Endodermal cell (in vitro differentiated cells): Measurements from ENCODE around the gene PPFIA2. TPM values are rescaled to one million over a fixed set of nuclear protein-coding genes. Genes with fewer than 3 reads are reported as not detected.

Experiments used
- DNase-seq: peaks from one replicate; pipeline ENCODE4 v3.0.0-alpha.2; 2017
- H3K27ac ChIP-seq: 2 replicates; pipeline ENCODE4 v1.5.1; 2013; ENCODE audit warnings: mild to moderate bottlenecking, low read depth, low read length, moderate library complexity
- H3K27me3 ChIP-seq: 2 replicates; pipeline ENCODE4 v1.6.1; 2013; ENCODE audit warnings: mild to moderate bottlenecking, low read length, moderate library complexity; ENCODE audit not compliant: insufficient read depth, control insufficient read depth, poor library complexity, severe bottlenecking
- H3K36me3 ChIP-seq: 2 replicates; pipeline ENCODE4 v1.7.0; 2013; ENCODE audit warnings: mild to moderate bottlenecking, low read length, moderate library complexity; ENCODE audit not compliant: control insufficient read depth, insufficient read depth
- H3K4me1 ChIP-seq: one replicate; pipeline ENCODE4 v1.7.0; 2013; ENCODE audit warnings: low read length; ENCODE audit not compliant: control insufficient read depth, insufficient read depth
- H3K4me3 ChIP-seq: 2 replicates; pipeline ENCODE4 v1.5.1; 2013; ENCODE audit warnings: mild to moderate bottlenecking, low read length, moderate library complexity
- H3K9ac ChIP-seq: 2 replicates; pipeline ENCODE4 v1.6.1; 2013; ENCODE audit warnings: mild to moderate bottlenecking, low read length, moderate library complexity; ENCODE audit not compliant: poor library complexity, severe bottlenecking; ENCODE audit errors: extremely low read depth
- H3K9me3 ChIP-seq: 2 replicates; pipeline ENCODE4 v1.6.1; 2013; ENCODE audit warnings: mild to moderate bottlenecking, low read length, moderate library complexity; ENCODE audit not compliant: control insufficient read depth
- H3K27ac Mint-ChIP-seq: 2 replicates; pipeline ENCODE4 v1.8.0; 2020; ENCODE audit warnings: mixed read lengths
- H3K27me3 Mint-ChIP-seq: 2 replicates; pipeline ENCODE4 v1.8.0; 2021; ENCODE audit warnings: mild to moderate bottlenecking, mixed read lengths; ENCODE audit not compliant: insufficient read depth
- H3K36me3 Mint-ChIP-seq: 2 replicates; pipeline ENCODE4 v1.8.0; 2020; ENCODE audit warnings: low read depth, mixed read lengths
- H3K4me1 Mint-ChIP-seq: 2 replicates; pipeline ENCODE4 v1.8.0; 2020; ENCODE audit warnings: mixed read lengths
- H3K4me3 Mint-ChIP-seq: 2 replicates; pipeline ENCODE4 v1.8.0; 2020; ENCODE audit warnings: mild to moderate bottlenecking, moderate library complexity, mixed read lengths
- H3K9me3 Mint-ChIP-seq: 2 replicates; pipeline ENCODE4 v1.8.0; 2020; ENCODE audit warnings: mild to moderate bottlenecking, mixed read lengths
- WGBS, 2 experiments: methylation state at CpG; one replicate each; pipeline versions ENCODE4 v1.1.5 to v1.1.7; 2013; ENCODE audit warnings: missing lambda C conversion rate in 2 of 2, mixed read lengths in 1 of 2; ENCODE audit not compliant: insufficient coverage in 1 of 2, insufficient read length in 1 of 2; 5-methylcytosine and 5-hydroxymethylcytosine counted together
- total RNA-seq, 2 donors: library from RNA; stranded (reverse); fragmentation: NEBNext Ultra II Directional in 1 of 2; extraction: Animal tissue kit (Norgen Biotek cat#: 25700) in 1 of 2; gene quantifications; 2 replicates in 1 of 2; 3 replicates in 1 of 2; pipeline ENCODE4 v1.2.1, GENCODE V29; 2021
- TF ChIP-seq, protein P1 (sequence below): fragments of 200-600 bp; sonication (generic); conservative IDR thresholded peaks from 2 replicates; pipeline ENCODE4 v1.5.0; 2021; ENCODE audit warnings: antibody characterized with exemption, mild to moderate bottlenecking

The PPFIA2 gene
- total RNA-seq, 2 donors from 2014 or later: 1.2 TPM; not detected in 1

DNA sequence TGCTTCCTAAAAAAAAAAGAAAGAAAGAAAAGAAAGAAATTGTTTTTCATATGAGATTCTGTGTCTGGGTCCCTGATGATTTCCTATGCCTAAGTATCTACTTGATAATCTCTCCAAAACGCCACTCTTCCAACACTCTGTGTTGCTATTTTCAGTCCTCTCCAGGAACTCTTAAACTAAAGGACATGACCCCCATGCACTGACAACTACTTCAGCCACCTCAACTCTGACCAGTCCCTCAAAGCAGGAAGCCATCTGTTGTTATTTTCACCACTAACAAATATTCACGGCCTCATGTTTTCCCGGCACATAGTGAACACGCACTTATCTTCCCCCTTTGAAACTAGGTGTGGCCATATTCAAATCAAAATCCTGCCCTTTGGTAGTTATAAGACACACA lies 259.3 kb downstream of the PPFIA2 start:
- no peaks in the 10 kb centered on the region for H3K9me3 ChIP-seq
- no peak overlapping the region for H3K4me3 Mint-ChIP-seq
- no peak overlapping the region for H3K4me3 ChIP-seq
- no peak overlapping the region for H3K9ac ChIP-seq
- H3K4me1 Mint-ChIP-seq: peaks cover 14% of the 10 kb centered on the region
- no peaks in the 10 kb centered on the region for H3K36me3 ChIP-seq
- H3K27ac Mint-ChIP-seq: no peak overlapping the region
- WGBS, 2 experiments: 82 to 86% methylated on average over 1 to 4 of the region's 4 CpGs
- no peaks in the 10 kb centered on the region for H3K36me3 Mint-ChIP-seq
- H3K27me3 ChIP-seq: peaks cover 23% of the 10 kb centered on the region
- TF ChIP-seq, protein P1, sequence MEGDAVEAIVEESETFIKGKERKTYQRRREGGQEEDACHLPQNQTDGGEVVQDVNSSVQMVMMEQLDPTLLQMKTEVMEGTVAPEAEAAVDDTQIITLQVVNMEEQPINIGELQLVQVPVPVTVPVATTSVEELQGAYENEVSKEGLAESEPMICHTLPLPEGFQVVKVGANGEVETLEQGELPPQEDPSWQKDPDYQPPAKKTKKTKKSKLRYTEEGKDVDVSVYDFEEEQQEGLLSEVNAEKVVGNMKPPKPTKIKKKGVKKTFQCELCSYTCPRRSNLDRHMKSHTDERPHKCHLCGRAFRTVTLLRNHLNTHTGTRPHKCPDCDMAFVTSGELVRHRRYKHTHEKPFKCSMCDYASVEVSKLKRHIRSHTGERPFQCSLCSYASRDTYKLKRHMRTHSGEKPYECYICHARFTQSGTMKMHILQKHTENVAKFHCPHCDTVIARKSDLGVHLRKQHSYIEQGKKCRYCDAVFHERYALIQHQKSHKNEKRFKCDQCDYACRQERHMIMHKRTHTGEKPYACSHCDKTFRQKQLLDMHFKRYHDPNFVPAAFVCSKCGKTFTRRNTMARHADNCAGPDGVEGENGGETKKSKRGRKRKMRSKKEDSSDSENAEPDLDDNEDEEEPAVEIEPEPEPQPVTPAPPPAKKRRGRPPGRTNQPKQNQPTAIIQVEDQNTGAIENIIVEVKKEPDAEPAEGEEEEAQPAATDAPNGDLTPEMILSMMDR: no peak
- no peak for DNase-seq
- H3K27ac ChIP-seq: no peak overlapping the region
- H3K27me3 Mint-ChIP-seq: no peaks in the 10 kb centered on the region
- peaks cover 3% of the 10 kb centered on the region for H3K9me3 Mint-ChIP-seq
- no peaks in the 10 kb centered on the region for H3K4me1 ChIP-seq

DNA sequence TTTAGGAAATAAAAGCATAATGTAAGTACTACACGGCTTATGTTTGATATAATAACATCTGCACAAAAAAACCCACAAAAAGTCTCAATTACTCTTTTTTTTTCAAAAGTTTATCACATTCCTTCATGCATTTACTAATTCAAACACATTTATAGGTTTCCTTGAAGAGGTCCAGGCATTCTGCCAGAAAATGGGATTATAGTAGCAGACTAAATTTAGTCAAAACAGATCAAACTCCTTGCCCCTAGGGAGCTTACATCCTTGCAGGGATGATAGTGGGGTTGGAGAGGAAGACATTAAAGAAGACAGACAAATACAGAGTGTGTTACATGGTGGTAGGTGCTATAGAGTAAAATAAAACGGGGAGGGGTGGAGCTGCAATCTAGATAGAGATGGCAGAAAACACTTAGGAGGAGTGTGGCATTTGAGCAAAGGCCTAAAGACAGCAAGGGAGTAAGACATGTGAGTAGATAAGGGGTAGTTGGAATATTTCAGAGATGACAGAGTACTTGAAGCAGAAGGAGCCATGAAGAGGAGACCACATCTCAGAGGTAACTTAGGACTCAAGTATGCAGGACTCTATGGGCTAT lies 266.9 kb downstream of the PPFIA2 start:
- Mint-ChIP-seq H3K4me3 (no peak overlapping the region), H3K36me3 (no peaks in the 10 kb centered on the region), H3K27ac (no peak overlapping the region), H3K9me3 (no peaks in the 10 kb centered on the region), H3K27me3 (no peaks in the 10 kb centered on the region), H3K4me1 (peaks cover 9% of the 10 kb centered on the region)
- TF ChIP-seq, protein P1: no peak
- H3K4me3 ChIP-seq: no peak overlapping the region
- peaks cover 5% of the 10 kb centered on the region for H3K4me1 ChIP-seq
- H3K27me3 ChIP-seq: no peaks in the 10 kb centered on the region
- no peak overlapping the region for H3K9ac ChIP-seq
- no peaks in the 10 kb centered on the region for H3K9me3 ChIP-seq
- DNase-seq: no peak
- H3K27ac ChIP-seq: no peak overlapping the region
- H3K36me3 ChIP-seq: no peaks in the 10 kb centered on the region
- 89 to 95% methylated on average over 2 of the region's 2 CpGs for WGBS, 2 experiments

DNA sequence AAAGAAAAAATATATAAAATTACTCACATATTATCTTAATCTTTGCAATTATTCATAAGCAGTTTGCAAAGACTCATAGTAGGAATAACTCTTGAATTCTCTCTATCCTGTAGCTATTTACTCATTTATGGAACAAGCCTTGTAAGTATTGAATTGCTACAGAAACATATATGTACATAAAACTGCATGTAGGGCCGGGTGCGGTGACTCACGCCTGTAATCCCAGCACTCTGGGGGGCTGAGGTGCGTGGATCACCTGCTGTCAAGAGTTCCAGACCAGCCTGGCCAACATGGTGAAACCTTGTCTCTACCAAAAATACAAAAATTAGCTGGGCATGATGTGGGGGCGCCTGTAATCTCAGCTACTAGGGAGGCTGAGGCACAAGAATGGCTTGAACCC lies 286.2 kb downstream of the PPFIA2 start:
- Mint-ChIP-seq H3K4me1 (peaks cover 2% of the 10 kb centered on the region), H3K27me3 (no peaks in the 10 kb centered on the region), H3K27ac (no peak overlapping the region), H3K4me3 (no peak overlapping the region), H3K36me3 (no peaks in the 10 kb centered on the region), H3K9me3 (no peaks in the 10 kb centered on the region)
- WGBS, 2 experiments: 88 to 92% methylated on average over 2 to 5 of the region's 5 CpGs
- Histone ChIP-seq H3K4me3 (no peak overlapping the region), H3K27ac (no peak overlapping the region), H3K36me3 (no peaks in the 10 kb centered on the region), H3K9ac (no peak overlapping the region), H3K9me3 (no peaks in the 10 kb centered on the region), H3K27me3 (no peaks in the 10 kb centered on the region), H3K4me1 (no peaks in the 10 kb centered on the region)
- TF ChIP-seq, protein P1: no peak
- DNase-seq: no peak
